Ovary (tissue), 3 donors: ENCODE results near the gene SLC24A4.

Experiments
- CTCF ChIP-seq, 3 donors: fragments of 450-650 bp in 2 of 3; fragments of 200-600 bp in 1 of 3; IDR thresholded peaks; one replicate each; pipeline versions ENCODE4 v1.5.1 to v1.8.0; 2016 to 2022; ENCODE audit warnings: antibody characterized with exemption in 3 of 3, mild to moderate bottlenecking in 1 of 3
- POLR2A ChIP-seq: fragments of 450-650 bp; IDR thresholded peaks from one replicate; pipeline ENCODE4 v1.6.1; 2017; ENCODE audit warnings: antibody characterized with exemption, mild to moderate bottlenecking, moderate library complexity
- donor health status: DM: no; HTN: no; CAD: no.

DNA sequence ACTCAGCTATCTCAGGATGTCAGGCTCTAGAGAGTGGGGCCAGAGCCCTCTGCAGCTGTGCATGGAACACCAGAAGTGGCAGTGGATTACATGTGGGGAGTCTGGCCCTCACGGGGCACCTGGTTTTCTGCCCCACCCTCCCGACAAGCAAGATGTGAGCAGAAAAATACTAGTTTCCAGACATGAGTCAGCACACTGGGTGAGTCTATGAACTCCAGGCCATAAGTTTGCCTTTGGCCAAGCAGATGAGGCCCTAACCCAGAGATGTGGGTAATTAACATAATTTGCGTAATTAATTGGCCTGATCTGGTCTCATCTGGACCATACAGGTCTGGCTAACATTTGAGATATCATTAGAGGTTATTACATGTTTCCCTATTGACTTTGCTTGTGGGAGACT is 37.7 kb upstream of the SLC24A4 start:
- TF ChIP-seq CTCF (IDR thresholded peaks at IDR 0.05) = no peak
- no peak for TF ChIP-seq POLR2A
